Gastroesophageal sphincter (tissue), 4 donors: ENCODE results near the gene STX10. TPM values are rescaled to one million over a fixed set of nuclear protein-coding genes. Genes with fewer than 3 reads are reported as not detected.

Experiments used
- ATAC-seq: fragments of 150-250 bp; one replicate; pipeline ENCODE4 v1.9.1; 2016; ENCODE audit warnings: mild to moderate bottlenecking, moderate library complexity
- H3K27ac ChIP-seq, 4 donors: fragments of 200-600 bp; sonication (generic) in 3 of 4; 1 replicate in 3 of 4; 2 replicates in 1 of 4; pipeline ENCODE4 v1.5.1; 2016 to 2019
- H3K27me3 ChIP-seq: fragments of 200-600 bp; sonication (generic); one replicate; pipeline ENCODE4 v1.5.1; 2019
- H3K36me3 ChIP-seq, 2 donors: fragments of 200-600 bp; sonication (generic); one replicate each; pipeline ENCODE4 v1.5.1; 2019; ENCODE audit warnings: control low read depth in 1 of 2
- H3K4me1 ChIP-seq, 3 donors: fragments of 200-600 bp; sonication (generic); 1 replicate in 2 of 3; 2 replicates in 1 of 3; pipeline ENCODE4 v1.5.1; 2016 to 2019; ENCODE audit warnings: control low read depth in 2 of 3
- H3K4me3 ChIP-seq, 2 donors: fragments of 200-600 bp; sonication (generic); one replicate each; pipeline ENCODE4 v1.5.1; 2019; ENCODE audit warnings: mild to moderate bottlenecking in 1 of 2, moderate library complexity in 1 of 2
- H3K9me3 ChIP-seq, 3 donors: fragments of 200-600 bp; sonication (generic); one replicate each; pipeline ENCODE4 v1.5.1; 2017 to 2019; ENCODE audit warnings: control low read depth in 2 of 3
- EP300 ChIP-seq: sonication (generic); formaldehyde crosslinking; IDR thresholded peaks from one replicate; pipeline ENCODE4 v1.6.1; 2017; ENCODE audit warnings: antibody characterized with exemption, mild to moderate bottlenecking
- POLR2A ChIP-seq, 2 donors: fragments of 450-650 bp; IDR thresholded peaks; one replicate each; pipeline ENCODE4 v1.6.1; 2017; ENCODE audit warnings: antibody characterized with exemption in 2 of 2, mild to moderate bottlenecking in 2 of 2, moderate library complexity in 1 of 2
- POLR2AphosphoS5 ChIP-seq: sonication (generic); formaldehyde crosslinking; IDR thresholded peaks from one replicate; pipeline ENCODE4 v1.6.1; 2017; ENCODE audit warnings: antibody characterized with exemption
- WGBS, 2 donors: methylation state at CpG; one replicate each; pipeline ENCODE4 v1.1.5; 2018; ENCODE audit warnings: low coverage in 1 of 2; 5-methylcytosine and 5-hydroxymethylcytosine counted together
- total RNA-seq, 4 donors: library from RNA; depleted of rRNA; stranded (reverse); fragments of >200 nt; gene quantifications; one replicate each; pipeline ENCODE4 v1.1.0, GENCODE V29; 2016
- TF ChIP-seq, protein P1 (sequence below), 4 experiments: fragments of 200-600 bp in 2 of 4; fragments of 450-650 bp in 2 of 4; sonication (generic) in 1 of 4; IDR thresholded peaks; one replicate each; pipeline ENCODE4 v1.5.1; 2017 to 2019; ENCODE audit warnings: antibody characterized with exemption in 4 of 4, mild to moderate bottlenecking in 2 of 4, moderate library complexity in 2 of 4

The STX10 gene
- total RNA-seq, 4 donors from 2014 or later: 45.1 to 69.0 (median 53.0) TPM

DNA sequence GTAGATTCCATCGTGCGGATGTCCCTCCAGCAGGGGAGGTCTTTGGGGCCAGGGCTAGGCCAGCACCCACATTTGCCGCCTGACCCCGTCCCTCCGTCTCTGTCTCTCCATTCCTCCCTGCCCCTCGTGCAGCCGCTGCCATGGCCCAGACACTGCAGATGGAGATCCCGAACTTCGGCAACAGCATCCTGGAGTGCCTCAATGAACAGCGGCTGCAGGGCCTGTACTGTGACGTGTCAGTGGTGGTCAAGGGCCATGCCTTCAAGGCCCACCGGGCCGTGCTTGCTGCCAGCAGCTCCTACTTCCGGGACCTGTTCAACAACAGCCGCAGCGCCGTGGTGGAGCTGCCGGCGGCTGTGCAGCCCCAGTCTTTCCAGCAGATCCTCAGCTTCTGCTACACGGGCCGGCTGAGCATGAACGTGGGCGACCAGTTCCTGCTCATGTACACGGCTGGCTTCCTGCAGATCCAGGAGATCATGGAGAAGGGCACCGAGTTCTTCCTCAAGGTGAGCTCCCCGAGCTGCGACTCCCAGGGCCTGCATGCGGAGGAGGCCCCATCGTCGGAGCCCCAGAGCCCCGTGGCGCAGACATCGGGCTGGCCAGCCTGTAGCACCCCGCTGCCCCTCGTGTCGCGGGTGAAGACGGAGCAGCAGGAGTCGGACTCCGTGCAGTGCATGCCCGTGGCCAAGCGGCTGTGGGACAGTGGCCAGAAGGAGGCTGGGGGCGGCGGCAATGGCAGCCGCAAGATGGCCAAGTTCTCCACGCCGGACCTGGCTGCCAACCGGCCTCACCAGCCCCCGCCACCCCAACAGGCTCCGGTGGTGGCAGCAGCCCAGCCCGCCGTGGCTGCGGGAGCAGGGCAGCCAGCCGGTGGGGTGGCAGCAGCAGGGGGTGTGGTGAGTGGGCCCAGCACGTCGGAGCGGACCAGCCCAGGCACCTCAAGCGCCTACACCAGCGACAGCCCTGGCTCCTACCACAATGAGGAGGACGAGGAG is 14.8 kb downstream of the STX10 start:
- Histone ChIP-seq H3K27ac (peak overlapping the region in 2 of 4 donors; percentile 29 to 52), H3K9me3 (no peaks in the 10 kb centered on the region), H3K4me3 (no peak overlapping the region), H3K27me3 (no peaks in the 10 kb centered on the region), H3K36me3 (peaks cover 0 to 53% of the 10 kb centered on the region in 2 donors), H3K4me1 (peaks cover 0 to 26% (median 0%) of the 10 kb centered on the region in 3 donors)
- no peak for ATAC-seq
- 89 to 90% methylated on average over 2 to 8 of the region's 60 CpGs for WGBS, 2 donors
- TF ChIP-seq POLR2A (IDR thresholded peaks at IDR 0.05): no peak

DNA sequence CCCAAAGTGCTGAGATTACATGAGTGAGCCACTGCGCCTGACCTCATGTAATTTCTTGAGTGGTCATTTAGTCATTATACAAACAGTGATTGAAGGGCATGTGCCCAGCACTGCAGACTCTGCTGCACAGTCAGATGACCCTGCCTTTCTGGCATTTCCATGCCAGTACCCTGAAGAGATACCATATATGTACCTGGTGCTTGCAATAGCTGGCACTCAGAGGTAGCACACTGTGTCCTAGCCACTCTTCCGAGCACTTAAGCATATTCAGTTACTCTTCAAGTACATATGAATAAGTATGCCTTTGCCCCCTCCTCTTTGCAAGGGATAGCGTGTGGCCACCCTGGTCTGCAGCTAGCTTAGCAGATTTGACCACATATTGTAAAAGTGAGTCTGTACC is 15.5 kb downstream of the STX10 start:
- WGBS, 2 donors: 0 to 90% methylated on average over 1 to 2 of the region's 3 CpGs

DNA sequence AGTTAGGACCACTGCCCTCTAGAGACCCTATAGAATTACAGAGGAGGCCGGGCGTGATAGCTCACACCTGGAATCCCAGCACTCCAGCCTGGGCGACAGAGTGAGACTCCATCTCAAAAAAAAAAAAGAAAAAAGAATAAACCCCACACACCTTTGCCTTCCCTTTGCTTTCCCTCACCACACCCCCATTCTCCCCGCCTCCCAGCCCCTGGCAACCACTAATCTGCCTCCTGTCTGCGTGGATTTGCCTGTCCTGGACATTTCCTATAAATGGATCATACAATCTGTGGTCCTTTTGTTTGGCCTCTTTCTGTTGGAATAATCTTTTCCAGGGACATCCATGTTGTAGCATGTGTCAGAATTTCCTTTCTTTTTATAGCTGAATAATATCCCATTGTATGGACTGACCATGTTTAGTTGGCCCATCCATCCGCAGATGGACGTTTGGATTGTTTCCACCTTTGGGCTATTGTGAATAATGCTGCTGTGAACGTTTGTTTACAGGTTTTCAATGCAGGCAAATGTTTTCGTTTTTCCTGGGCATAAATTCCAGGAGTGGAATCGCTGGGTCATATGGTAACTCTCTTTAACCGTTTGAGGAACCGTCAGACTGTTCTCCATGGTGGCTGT is 16.8 kb downstream of the STX10 start:
- H3K27ac ChIP-seq: peak overlapping the region in 1 of 4 donors; percentile 56
- H3K9me3 ChIP-seq: no peaks in the 10 kb centered on the region
- no peak overlapping the region for H3K4me3 ChIP-seq
- no peak for ATAC-seq
- H3K36me3 ChIP-seq: peaks cover 0 to 33% of the 10 kb centered on the region in 2 donors
- peaks cover 0 to 26% (median 0%) of the 10 kb centered on the region in 3 donors for H3K4me1 ChIP-seq
- 54 to 67% methylated on average over 7 to 11 of the region's 12 CpGs for WGBS, 2 donors
- H3K27me3 ChIP-seq: no peaks in the 10 kb centered on the region
- TF ChIP-seq, protein P1, sequence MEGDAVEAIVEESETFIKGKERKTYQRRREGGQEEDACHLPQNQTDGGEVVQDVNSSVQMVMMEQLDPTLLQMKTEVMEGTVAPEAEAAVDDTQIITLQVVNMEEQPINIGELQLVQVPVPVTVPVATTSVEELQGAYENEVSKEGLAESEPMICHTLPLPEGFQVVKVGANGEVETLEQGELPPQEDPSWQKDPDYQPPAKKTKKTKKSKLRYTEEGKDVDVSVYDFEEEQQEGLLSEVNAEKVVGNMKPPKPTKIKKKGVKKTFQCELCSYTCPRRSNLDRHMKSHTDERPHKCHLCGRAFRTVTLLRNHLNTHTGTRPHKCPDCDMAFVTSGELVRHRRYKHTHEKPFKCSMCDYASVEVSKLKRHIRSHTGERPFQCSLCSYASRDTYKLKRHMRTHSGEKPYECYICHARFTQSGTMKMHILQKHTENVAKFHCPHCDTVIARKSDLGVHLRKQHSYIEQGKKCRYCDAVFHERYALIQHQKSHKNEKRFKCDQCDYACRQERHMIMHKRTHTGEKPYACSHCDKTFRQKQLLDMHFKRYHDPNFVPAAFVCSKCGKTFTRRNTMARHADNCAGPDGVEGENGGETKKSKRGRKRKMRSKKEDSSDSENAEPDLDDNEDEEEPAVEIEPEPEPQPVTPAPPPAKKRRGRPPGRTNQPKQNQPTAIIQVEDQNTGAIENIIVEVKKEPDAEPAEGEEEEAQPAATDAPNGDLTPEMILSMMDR (IDR thresholded peaks at IDR 0.05): no peak
- TF ChIP-seq EP300 (no peak), POLR2AphosphoS5 (no peak), POLR2A (IDR thresholded peaks at IDR 0.05) (no peak)

More for the DNA sequence above, 15.5 kb downstream of the STX10 start:
- no peak for TF ChIP-seq EP300
- peak; percentile 18 for TF ChIP-seq POLR2AphosphoS5
- peaks cover 0 to 46% of the 10 kb centered on the region in 2 donors for H3K36me3 ChIP-seq
- H3K4me1 ChIP-seq: peaks cover 0 to 26% (median 0%) of the 10 kb centered on the region in 3 donors
- no peaks in the 10 kb centered on the region for H3K9me3 ChIP-seq
- ATAC-seq: no peak
- H3K27me3 ChIP-seq: no peaks in the 10 kb centered on the region
- peak overlapping the region in 2 of 4 donors; percentile 44 to 56 for H3K27ac ChIP-seq
- H3K4me3 ChIP-seq: no peak overlapping the region

DNA sequence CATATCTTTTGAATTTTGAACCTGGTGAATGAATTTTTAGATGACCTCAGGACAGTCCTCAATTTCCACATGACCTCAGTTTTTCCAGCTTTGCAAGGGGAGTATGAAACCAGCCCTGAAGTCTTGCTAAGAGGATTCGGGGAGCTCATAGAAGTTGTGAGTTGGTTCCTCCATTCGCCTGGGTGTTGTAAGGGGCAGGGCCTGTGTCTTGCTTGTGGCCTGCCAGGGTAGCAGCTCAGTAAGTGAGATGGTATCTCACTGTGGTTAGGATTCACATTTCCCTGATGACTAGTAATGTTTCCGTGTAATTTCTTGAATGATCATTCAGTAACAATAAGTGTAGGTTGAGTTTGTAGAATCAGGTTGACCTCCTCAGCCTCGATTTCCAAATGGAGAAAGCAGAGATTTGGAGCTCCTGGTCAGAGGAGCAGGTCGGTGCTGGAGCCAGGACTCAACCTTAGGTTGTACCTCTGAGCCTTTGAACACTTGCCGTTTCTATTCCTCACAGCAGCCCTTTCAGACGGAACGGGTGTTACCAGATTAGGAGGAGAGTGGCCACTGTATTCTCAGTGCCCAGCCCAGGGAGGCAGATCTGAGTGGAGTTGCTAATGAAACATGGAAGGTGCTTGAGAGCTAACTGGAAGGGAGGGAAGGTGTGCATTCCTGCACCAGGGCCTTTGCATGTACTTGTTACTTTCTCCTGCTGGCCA is 17.5 kb downstream of the STX10 start:
- H3K27ac ChIP-seq: peak overlapping the region in 1 of 4 donors; percentile 56
- no peak overlapping the region for H3K4me3 ChIP-seq
- H3K4me1 ChIP-seq: peaks cover 0 to 26% (median 0%) of the 10 kb centered on the region in 3 donors
- TF ChIP-seq POLR2AphosphoS5: no peak
- TF ChIP-seq EP300: no peak
- TF ChIP-seq, protein P1 (IDR thresholded peaks at IDR 0.05): no peak
- no peak for TF ChIP-seq POLR2A (IDR thresholded peaks at IDR 0.05)
- H3K36me3 ChIP-seq: peaks cover 0 to 26% of the 10 kb centered on the region in 2 donors
- H3K9me3 ChIP-seq: no peaks in the 10 kb centered on the region
- ATAC-seq: no peak
- 77 to 79% methylated on average over 5 to 8 of the region's 8 CpGs for whole genome bisulfite sequencing, 2 donors
- H3K27me3 ChIP-seq: no peaks in the 10 kb centered on the region

DNA sequence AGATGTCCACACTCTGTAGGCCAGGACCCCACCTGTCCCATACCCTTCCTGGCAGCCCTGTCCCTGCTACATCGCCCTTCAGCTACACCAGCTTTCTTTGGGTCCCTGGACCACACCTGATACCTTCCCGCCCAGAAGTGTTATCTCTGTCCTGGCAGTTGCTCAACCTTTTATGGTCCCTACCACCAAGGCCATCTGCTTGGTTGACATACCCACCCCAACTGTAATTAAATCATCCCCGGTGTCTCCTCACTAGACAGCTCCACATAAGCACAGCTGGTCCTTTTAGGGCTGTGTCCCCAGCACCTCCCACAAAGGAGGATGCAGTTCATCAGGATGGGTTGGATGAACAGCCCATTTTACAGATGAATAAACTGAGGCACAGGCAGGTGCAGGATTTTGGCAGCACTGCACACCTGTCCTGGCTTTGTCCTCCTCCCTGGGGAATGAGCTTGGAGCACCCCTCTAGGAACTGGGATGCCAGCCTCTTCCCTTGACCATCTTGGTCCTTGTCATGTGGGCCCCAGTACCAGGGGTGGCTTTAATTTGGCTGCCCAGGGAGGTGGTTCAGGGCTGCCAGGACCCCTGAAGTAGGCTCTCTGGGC is 19.2 kb downstream of the STX10 start:
- Histone ChIP-seq H3K27ac (no peak overlapping the region), H3K36me3 (peaks cover 0 to 18% of the 10 kb centered on the region in 2 donors), H3K9me3 (no peaks in the 10 kb centered on the region), H3K4me1 (peaks cover 0 to 26% (median 0%) of the 10 kb centered on the region in 3 donors), H3K4me3 (no peak overlapping the region), H3K27me3 (no peaks in the 10 kb centered on the region)
- TF ChIP-seq POLR2A (IDR thresholded peaks at IDR 0.05): no peak
- no peak for TF ChIP-seq POLR2AphosphoS5
- TF ChIP-seq, protein P1 (IDR thresholded peaks at IDR 0.05): no peak
- TF ChIP-seq EP300: no peak
- WGBS, 2 donors: 84 to 95% methylated on average over 3 of the region's 3 CpGs
- ATAC-seq: no peak
